Stimulated activated naive CD8-positive, alpha-beta T cell treated with anti-CD3 and anti-CD28 coated beads, Interleukin-15, amount 100 ng/mL, for 72 hours (primary cell): ENCODE measurements around the gene ANKRD36C.
A peak's percentile ranks its signal among the peaks of the same experiment; 100 is the strongest.
"Not testable (repeated sequence)": the region's sequence is repeated elsewhere in the genome, so short reads cannot be mapped to it uniquely, and the experiment has no call there.

Experiments used
- ATAC-seq: fragments of 150-1000 bp; cut with Tn5 transposase; 2 replicates; pipeline ENCODE4 v1.10.0; 2021; ENCODE audit warnings: mild to moderate bottlenecking, moderate library complexity
- DNase-seq, 2 donors: peaks; one replicate each; pipeline ENCODE4 v3.0.0; 2021 to 2022
- H3K27ac Mint-ChIP-seq, 2 donors: one replicate each; pipeline ENCODE4 v1.8.0; 2022; ENCODE audit warnings: mild to moderate bottlenecking in 2 of 2, mixed read lengths in 2 of 2, moderate library complexity in 2 of 2
- H3K27me3 Mint-ChIP-seq: one replicate; pipeline ENCODE4 v1.8.0; 2022; ENCODE audit warnings: mixed read lengths
- H3K4me1 Mint-ChIP-seq: one replicate; pipeline ENCODE4 v1.8.0; 2022; ENCODE audit warnings: mild to moderate bottlenecking, mixed read lengths
- H3K4me3 Mint-ChIP-seq, 2 donors: one replicate each; pipeline ENCODE4 v1.8.0; 2022; ENCODE audit warnings: mild to moderate bottlenecking in 2 of 2, mixed read lengths in 2 of 2, moderate library complexity in 1 of 2
- H3K9me3 Mint-ChIP-seq, 2 donors: one replicate each; pipeline ENCODE4 v1.8.0; 2022; ENCODE audit warnings: mixed read lengths in 2 of 2

The ANKRD36C gene

DNA sequence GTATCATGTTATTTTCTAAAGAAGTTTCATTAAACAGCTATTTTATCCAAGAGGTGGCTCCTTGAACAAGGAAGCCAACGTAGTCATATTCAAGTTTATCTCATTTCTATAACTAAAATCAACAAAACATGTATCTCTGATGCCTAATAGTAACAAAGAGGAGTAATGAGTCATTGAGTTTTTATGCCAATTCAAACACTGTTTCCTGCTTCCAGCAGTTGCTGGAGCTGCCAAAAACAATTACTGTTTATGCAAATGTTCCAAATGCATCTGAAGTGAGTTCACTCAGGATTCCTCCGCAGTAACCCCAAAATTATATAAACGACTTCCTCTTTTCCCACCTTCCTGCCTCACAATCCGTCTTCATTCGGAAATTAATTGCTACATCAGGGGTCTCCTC lies 80.2 kb downstream of the ANKRD36C start:
- not testable (repeated sequence) for H3K27ac Mint-ChIP-seq, H3K4me1 Mint-ChIP-seq, H3K27me3 Mint-ChIP-seq, DNase-seq, ATAC-seq, H3K4me3 Mint-ChIP-seq, H3K9me3 Mint-ChIP-seq

DNA sequence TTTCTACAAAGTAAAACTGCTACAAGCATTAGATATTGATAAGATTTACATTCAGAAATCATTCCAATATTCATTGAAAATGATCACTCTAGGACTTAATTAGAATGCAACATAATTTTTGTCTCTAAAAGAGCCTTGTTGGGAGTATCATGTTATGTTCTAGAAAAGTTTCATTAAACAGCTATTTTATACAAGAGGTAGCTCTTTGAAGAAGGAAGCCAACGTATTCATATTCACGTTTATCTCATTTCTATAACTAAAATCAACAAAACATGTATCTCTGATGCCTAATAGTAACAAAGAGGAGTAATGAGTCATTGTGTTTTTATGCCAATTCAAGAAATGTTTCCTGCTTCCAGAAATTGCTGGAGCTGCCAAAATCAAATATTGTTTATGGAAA lies 97.2 kb downstream of the ANKRD36C start:
- not testable (repeated sequence) for H3K27me3 Mint-ChIP-seq, DNase-seq, H3K9me3 Mint-ChIP-seq, ATAC-seq, H3K4me3 Mint-ChIP-seq, H3K27ac Mint-ChIP-seq, H3K4me1 Mint-ChIP-seq

DNA sequence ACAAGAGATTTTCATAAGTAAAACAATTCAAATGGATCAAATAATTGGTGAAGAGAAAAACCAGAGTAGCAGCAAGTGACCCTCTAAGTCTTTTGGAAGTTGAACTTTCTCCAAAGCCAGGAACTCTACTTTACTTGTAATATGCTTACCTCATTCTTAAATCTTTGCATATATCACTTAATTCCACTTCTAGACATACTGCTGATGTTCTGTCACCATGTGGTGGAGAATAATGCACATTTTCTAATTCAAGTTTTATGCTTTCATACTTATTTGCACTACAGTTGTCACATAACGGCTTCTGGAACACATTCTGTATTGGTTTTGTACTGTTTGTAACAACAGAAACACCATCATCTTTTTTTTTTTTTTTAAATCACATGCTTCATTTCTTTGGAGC lies 123.7 kb downstream of the ANKRD36C start:
- not testable (repeated sequence) for H3K4me1 Mint-ChIP-seq, H3K4me3 Mint-ChIP-seq, DNase-seq, H3K27ac Mint-ChIP-seq, ATAC-seq, H3K27me3 Mint-ChIP-seq, H3K9me3 Mint-ChIP-seq

DNA sequence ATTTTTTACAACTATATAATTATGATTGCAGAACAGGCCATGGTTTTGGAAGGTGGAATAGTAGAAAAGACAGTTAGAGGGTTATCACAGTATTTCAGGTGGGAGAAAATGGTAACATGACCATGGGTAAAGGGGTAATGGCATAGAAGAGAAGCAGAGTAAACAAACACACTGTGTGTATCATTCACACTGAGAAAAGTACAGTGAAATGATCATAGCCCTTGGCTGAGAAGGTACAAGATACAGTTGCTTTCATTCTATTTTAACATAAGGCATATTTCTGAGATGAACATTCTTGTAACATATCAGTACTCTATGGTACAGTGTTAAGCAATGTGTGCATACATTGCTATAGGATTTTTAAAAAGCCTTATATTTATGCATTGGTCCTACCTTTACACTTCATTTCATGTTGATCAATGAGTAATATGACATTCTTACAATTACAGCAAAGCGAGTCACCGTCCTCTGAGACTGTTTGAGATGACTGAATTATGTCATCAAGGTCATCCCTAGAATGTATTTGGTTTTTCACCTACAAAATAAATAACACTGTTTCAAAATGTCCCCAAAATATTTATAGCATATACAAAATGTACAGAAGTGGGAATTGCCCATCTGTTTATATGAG lies 124.5 kb downstream of the ANKRD36C start:
- H3K27ac Mint-ChIP-seq, H3K4me1 Mint-ChIP-seq, H3K9me3 Mint-ChIP-seq, DNase-seq, H3K27me3 Mint-ChIP-seq, H3K4me3 Mint-ChIP-seq: not testable (repeated sequence)
- peak; percentile 79 for ATAC-seq

DNA sequence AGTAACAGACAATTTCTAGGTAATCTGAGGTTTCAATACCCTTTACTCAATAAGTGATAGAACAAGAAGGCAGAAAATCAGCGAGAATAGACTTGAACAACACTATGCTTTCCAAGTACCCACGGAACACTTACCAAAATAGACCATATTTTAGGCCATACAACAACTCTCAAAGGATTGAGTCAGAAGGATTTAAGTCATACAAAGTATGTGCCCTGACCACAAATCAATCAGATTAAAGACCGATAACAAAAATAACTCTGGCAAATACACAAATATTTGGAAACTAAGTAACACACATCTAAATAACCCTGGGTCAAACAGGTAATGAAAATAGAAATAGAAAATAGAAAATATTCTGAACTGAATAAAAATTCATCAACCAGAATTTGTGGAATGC lies 129.5 kb downstream of the ANKRD36C start:
- not testable (repeated sequence) for H3K9me3 Mint-ChIP-seq, ATAC-seq, DNase-seq, H3K27me3 Mint-ChIP-seq, H3K4me1 Mint-ChIP-seq, H3K27ac Mint-ChIP-seq, H3K4me3 Mint-ChIP-seq

DNA sequence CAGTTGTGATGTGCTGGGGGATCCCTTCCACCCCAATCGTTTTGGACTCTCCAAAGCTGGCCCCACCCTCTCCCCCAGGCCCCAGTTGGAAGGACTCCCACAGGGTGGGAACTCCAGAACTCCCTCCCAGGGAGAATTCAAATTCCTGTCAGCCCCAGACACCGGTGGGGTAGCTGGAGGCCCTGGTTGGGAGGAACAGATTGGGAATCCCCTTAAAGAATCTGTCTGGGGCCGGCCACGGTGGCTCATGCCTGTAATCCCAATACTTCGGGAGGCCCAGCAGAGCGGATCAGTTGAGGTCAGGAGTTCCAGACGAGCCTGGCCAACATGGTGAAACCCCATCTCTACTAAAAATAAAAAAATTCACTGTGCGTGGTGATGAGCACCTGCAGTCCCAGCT lies 155.5 kb downstream of the ANKRD36C start:
- no peak for ATAC-seq
- DNase-seq, result no peak
- Mint-ChIP-seq H3K4me1 (no peaks in the 10 kb centered on the region), H3K9me3 (no peaks in the 10 kb centered on the region), H3K27me3 (no peaks in the 10 kb centered on the region), H3K4me3 (no peak overlapping the region), H3K27ac (no peak overlapping the region)

DNA sequence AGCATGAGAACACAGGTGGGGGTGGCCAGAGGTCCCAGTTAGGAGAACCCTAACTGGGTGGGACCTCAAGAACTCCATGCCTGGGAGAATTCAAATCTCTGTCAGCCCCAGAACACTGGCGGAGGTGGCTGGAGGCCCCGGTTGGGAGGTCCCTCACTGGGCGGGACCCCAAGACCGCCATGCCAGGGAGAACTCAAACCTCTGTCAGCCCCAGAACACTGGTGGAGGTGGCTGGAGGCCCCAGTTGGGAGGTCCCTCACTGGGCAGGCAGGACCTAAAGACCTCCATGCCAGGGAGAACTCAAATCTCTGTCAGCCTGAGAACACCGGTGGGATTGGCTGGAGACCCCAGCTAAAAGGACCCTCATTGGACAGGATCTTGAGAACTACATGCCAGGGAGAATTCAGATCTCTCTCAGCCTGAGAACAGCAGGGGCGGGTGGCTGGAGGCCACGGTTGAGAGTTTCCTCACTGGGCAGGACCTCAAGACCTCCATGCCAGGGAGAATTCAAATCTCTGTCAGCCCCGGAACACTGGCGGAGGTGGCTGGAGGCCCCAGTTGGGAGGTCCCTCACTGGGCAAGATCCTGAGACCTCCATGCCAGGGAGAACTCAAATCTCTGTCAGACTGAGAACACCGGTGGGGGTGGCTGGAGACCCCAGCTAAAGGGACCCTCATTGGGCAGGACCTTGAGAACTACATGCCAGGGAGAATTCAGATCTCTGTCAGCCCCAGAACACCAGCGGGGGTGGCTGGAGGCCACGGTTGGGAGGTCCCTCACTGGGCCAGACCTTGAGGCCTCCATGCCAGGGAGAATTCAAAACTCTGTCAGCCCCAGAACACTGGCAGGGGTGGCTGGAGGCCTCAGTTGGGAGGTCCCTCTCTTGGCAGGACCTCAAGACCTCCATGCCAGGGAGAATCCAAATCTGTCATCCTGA lies 157.3 kb downstream of the ANKRD36C start:
- not testable (repeated sequence) for ATAC-seq, H3K4me1 Mint-ChIP-seq, H3K4me3 Mint-ChIP-seq, H3K9me3 Mint-ChIP-seq, DNase-seq, H3K27me3 Mint-ChIP-seq, H3K27ac Mint-ChIP-seq

DNA sequence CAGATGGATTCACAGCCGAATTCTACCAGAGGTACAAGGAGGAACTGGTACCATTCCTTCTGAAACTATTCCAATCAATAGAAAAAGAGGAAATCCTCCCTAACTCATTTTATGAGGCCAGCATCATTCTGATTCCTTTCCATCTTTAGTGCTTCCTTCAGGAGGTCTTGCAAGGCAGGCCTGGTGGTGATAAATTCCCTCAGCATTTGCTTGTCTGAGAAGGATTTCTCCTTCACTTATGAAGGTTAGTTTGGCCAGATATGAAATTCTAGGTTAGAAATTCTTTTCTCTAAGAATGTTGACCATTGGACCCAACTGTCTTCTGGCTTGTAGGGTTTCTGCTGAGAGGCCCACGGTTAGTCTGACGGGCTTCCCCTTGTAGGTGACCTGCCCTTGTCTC lies 167.4 kb downstream of the ANKRD36C start:
- not testable (repeated sequence) for ATAC-seq, H3K4me1 Mint-ChIP-seq, H3K27ac Mint-ChIP-seq, H3K4me3 Mint-ChIP-seq, DNase-seq, H3K27me3 Mint-ChIP-seq
- peaks cover 52 to 62% of the 10 kb centered on the region in 2 donors for H3K9me3 Mint-ChIP-seq

DNA sequence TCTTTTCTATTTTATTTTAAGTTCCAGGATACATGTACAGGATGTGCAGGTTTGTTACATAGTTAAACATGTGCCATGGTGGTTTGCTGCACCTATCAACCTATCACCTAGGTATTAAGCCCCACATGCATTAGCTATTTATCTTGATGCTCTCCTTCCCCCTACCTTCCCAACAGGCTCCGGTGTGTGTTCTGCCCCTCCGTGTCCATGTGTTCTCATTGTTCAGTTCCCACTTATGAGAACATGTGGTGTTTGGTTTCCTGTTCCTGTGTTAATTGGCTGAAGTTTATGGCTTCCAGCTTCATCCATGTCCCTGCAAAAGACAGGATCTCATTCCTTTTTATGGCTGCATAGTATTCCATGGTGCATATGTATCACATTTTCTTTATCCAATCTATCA lies 174.1 kb downstream of the ANKRD36C start:
- ATAC-seq, H3K27ac Mint-ChIP-seq, DNase-seq, H3K27me3 Mint-ChIP-seq, H3K4me3 Mint-ChIP-seq, H3K4me1 Mint-ChIP-seq: not testable (repeated sequence)
- H3K9me3 Mint-ChIP-seq, result peaks cover 54 to 64% of the 10 kb centered on the region in 2 donors

DNA sequence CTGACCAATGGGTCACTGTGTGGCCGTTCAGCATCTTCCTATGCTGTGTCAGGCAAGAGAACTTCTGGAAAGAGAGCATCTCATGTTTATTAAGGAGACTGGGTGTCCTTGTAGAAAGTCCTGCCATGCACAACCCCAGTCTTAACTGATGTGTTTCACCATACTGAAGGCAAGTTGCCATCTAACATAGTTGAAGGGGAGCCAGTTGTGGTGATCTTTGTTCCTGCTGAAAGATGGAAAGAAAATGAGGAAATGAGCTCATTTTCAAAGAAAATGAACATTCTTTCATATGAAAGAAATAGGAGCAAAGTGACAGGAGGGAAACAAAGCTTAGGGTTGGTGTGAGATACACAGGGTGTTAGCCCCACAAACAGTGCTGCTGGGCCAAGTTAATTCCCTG lies 178.3 kb downstream of the ANKRD36C start:
- peaks cover 35 to 40% of the 10 kb centered on the region in 2 donors for H3K9me3 Mint-ChIP-seq
- H3K27me3 Mint-ChIP-seq, DNase-seq, H3K4me3 Mint-ChIP-seq, H3K27ac Mint-ChIP-seq, H3K4me1 Mint-ChIP-seq, ATAC-seq: not testable (repeated sequence)

DNA sequence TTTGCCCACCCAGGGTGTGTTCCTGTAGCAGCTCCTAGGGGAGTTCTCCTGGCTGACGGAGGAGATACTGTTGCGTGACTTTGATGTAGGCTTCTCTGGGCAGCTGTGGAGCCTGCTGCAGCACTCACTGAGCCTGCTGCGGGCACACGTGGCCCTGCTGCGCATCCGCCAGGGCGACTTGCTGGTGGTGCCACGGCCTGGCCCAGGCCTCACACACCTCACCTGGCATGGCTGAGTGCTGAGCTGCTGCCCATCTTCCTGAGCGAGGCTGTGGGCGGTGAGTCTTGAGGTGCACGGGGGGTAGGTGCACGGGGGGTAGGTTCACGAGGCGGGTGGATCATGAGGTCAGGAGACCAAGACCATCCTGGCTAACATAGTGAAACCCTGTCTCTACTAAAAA lies 191.7 kb downstream of the ANKRD36C start:
- Mint-ChIP-seq H3K4me3 (no peak overlapping the region), H3K27ac (no peak overlapping the region), H3K9me3 (peaks cover 22 to 34% of the 10 kb centered on the region in 2 donors), H3K27me3 (no peaks in the 10 kb centered on the region), H3K4me1 (no peaks in the 10 kb centered on the region)
- DNase-seq (no peak), ATAC-seq (no peak)

DNA sequence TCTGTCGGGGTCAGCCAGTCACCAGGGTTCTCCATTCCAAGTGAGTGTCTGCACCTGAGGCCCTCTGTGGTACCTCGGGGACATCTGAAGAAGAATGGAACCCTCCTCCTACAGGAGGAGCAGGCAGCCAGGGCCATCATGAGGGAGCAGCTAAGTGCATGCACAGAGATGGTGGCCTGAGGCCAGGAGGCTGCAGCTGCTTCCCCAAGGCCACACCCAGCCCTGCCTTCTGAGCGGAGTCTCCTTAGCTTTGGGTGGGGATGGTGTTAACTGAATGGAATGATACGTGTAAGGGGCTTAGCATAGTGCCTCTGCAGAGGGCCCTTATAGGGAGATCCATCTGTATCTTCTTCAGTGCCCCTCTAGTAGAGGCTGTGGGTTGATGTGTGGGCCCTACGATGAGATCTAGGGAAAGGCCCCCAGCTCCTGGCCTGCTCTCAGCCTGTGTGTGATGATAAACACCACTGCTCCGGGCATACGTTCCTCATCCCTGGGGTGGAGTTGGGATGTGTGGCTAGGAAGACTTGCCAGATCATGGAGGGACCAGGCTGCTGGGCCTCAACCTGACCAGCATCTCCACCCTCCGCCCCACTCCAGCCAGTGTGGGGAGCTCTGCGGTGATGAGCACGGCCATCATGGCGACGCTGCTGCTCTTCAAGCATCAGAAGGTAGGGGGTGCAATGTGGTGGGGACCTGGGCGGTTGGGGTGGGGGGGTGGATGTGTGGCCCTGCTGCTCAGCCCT lies 192.3 kb downstream of the ANKRD36C start:
- not testable (repeated sequence) for H3K27ac Mint-ChIP-seq, ATAC-seq

DNA sequence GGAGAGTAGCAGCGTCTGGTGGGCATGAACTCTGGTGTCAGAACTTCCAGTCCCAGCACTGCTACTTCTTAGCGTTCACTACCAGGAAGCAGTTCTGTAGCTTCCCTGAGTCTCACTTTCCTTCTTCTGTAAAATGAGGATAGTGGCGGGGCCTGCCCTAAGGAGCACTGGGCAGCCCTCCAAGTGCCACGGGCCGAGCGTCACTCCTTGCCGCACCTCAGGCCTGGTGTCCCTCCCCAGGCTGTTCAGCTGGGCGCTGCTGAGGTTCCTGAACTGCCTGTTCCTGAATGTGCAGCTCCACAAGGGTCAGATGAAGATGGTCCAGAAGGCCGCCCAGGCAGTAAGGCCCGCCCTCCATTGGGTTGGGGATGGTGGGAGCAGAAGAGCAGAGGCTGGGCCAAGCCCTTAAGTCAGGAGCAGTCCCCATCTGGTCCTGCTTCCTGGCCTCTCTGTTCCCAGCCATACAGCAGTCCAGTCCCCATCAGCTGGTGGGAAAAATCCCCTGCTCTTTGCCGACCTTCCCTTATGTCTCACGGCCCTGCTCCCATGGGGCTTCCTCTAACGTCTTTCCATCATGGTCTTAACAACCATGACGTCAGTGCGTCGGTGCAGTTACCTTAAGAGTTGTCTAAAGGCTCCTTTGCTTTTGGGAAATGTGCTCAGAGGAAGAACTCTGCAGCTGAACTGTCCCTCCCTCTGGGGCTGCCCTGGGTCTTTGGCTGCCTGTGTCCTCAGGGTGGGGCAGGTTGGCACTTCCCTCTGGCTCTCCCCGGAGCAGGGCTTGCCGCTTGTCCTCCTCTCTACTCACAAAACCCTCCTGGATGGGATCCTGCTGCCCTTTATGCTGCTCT lies 195.2 kb downstream of the ANKRD36C start:
- H3K4me1 Mint-ChIP-seq, H3K4me3 Mint-ChIP-seq, H3K27ac Mint-ChIP-seq, H3K27me3 Mint-ChIP-seq, ATAC-seq, DNase-seq: not testable (repeated sequence)
- peaks cover 10 to 22% of the 10 kb centered on the region in 2 donors for H3K9me3 Mint-ChIP-seq

More for the DNA sequence above, 192.3 kb downstream of the ANKRD36C start:
- not testable (repeated sequence) for H3K4me3 Mint-ChIP-seq, H3K27me3 Mint-ChIP-seq, H3K4me1 Mint-ChIP-seq, DNase-seq
- peaks cover 22 to 34% of the 10 kb centered on the region in 2 donors for H3K9me3 Mint-ChIP-seq

DNA sequence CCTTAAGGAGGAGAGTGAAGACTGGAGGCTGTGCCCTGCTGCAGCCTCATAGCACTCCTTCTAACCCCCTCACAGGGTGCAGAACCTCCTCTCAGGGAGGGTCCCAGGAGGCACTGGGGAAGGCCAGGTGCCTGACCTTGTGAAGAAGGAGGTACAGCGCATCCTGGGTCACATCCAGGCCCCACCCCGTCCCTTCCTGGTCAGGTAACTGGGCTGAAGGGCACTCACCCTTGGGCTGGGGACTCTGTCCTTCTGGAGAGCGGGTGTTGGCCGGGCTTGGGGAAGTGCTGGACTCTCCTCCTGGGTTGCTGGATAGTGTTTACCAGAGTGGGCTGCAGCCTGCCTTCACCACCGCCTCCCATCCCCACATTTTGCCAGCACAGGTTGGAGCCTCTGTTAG lies 197.7 kb downstream of the ANKRD36C start:
- H3K4me1 Mint-ChIP-seq, H3K27ac Mint-ChIP-seq, ATAC-seq, DNase-seq, H3K27me3 Mint-ChIP-seq, H3K9me3 Mint-ChIP-seq, H3K4me3 Mint-ChIP-seq: not testable (repeated sequence)

DNA sequence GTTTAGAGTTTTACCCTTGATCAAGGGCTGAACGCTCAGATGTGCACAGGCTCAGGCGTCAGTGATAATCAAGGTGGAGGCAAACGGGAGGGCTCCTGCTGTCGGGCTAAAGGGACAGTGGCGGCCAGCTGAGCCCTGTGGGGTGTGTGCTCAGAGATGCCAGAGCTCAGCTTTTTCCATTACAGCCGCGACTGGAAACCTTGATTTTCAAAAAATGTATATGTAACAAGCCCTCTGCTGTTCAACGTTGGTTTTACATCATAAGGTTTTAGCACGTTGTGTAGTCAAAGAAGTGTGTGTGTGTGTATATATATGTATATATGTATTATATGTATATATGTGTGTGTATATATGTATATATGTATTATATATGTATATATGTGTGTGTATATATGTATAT lies 201.4 kb downstream of the ANKRD36C start:
- H3K9me3 Mint-ChIP-seq, H3K4me3 Mint-ChIP-seq, H3K27me3 Mint-ChIP-seq, H3K4me1 Mint-ChIP-seq, DNase-seq, H3K27ac Mint-ChIP-seq: not testable (repeated sequence)
- ATAC-seq, result peak; percentile 18
